IMR-90 (cell line): ENCODE data around the gene NHSL1. TPM values are rescaled to one million over a fixed set of nuclear protein-coding genes. Genes with fewer than 3 reads are reported as not detected.

Source experiments
- ATAC-seq: fragments of 200-7000 bp; cut with Tn5 transposase; 2 replicates; pipeline ENCODE4 v1.9.1; 2020; ENCODE audit warnings: low read depth, mild to moderate bottlenecking, moderate library complexity
- BruUV-seq: library from RNA; stranded (reverse); fragments of 400-500 nt; replicated peaks from 2 replicates; lab custom pipeline; 2021; lab: Mats Ljungman, UMichigan
- CTCF ChIA-PET: fragments of 300-600 bp; formaldehyde crosslinking; extraction: SDS; loops from one replicate; lab custom pipeline; 2021; ENCODE audit warnings: antibody characterized with exemption; lab: Yijun Ruan, JAX
- POLR2A ChIA-PET: fragments of 300-600 bp; sonication (Branson Sonifier 250); formaldehyde crosslinking; loops from one replicate; lab custom pipeline; 2022; ENCODE audit warnings: antibody characterized with exemption; ENCODE audit not compliant: unreplicated experiment; lab: Charles Lee
- DNase-seq: peaks from one replicate; pipeline ENCODE4 v3.0.0; 2013
- H2AFZ ChIP-seq: replicated peaks from 2 replicates; pipeline ENCODE3; 2013; ENCODE audit warnings: low read length, mild to moderate bottlenecking; ENCODE audit not compliant: poor library complexity
- H2AK5ac ChIP-seq: 2 replicates; pipeline ENCODE4 v1.6.1; 2013; ENCODE audit warnings: low read depth, low read length, inconsistent platforms
- H2AK9ac ChIP-seq: replicated peaks from 2 replicates; pipeline ENCODE3; 2013; ENCODE audit warnings: mild to moderate bottlenecking, low read depth, low read length, moderate library complexity; ENCODE audit not compliant: poor library complexity
- H2BK120ac ChIP-seq: 2 replicates; pipeline ENCODE4 v1.6.1; 2013; ENCODE audit warnings: low read depth, low read length, inconsistent platforms
- H2BK15ac ChIP-seq: 3 replicates; pipeline ENCODE4 v1.6.1; 2013; ENCODE audit warnings: low read depth, low read length, inconsistent platforms
- H2BK20ac ChIP-seq: 2 replicates; pipeline ENCODE4 v1.6.1; 2013; ENCODE audit warnings: low read depth, mild to moderate bottlenecking, inconsistent platforms, low read length, moderate library complexity
- H2BK5ac ChIP-seq: 2 replicates; pipeline ENCODE4 v1.6.1; 2013; ENCODE audit warnings: mild to moderate bottlenecking, low read depth, low read length, inconsistent platforms; ENCODE audit not compliant: poor library complexity, severe bottlenecking
- H3K14ac ChIP-seq: replicated peaks from 2 replicates; pipeline ENCODE4 v1.6.1; 2013; ENCODE audit warnings: low read depth, low read length, inconsistent platforms
- H3K18ac ChIP-seq: 2 replicates; pipeline ENCODE4 v1.6.1; 2013; ENCODE audit warnings: low read depth, low read length, control low read depth
- H3K23ac ChIP-seq: 2 replicates; pipeline ENCODE4 v1.6.1; 2013; ENCODE audit warnings: low read depth, low read length, inconsistent platforms
- H3K27ac ChIP-seq: 2 replicates; pipeline ENCODE4 v1.5.1; 2013; ENCODE audit warnings: mild to moderate bottlenecking, control low read depth, low read length; ENCODE audit not compliant: insufficient read depth
- H3K27me3 ChIP-seq: 2 replicates; pipeline ENCODE4 v1.6.1; 2013; ENCODE audit warnings: low read length; ENCODE audit not compliant: control insufficient read depth, insufficient read depth
- H3K36me3 ChIP-seq: 2 replicates; pipeline ENCODE4 v1.6.1; 2013; ENCODE audit warnings: low read length, mixed read lengths; ENCODE audit not compliant: control insufficient read depth, insufficient read depth
- H3K4ac ChIP-seq: 2 replicates; pipeline ENCODE4 v1.6.1; 2013; ENCODE audit warnings: low read depth, low read length, inconsistent platforms
- H3K4me1 ChIP-seq: 2 replicates; pipeline ENCODE4 v1.6.1; 2013; ENCODE audit warnings: low read length, mixed read lengths; ENCODE audit not compliant: control insufficient read depth, insufficient read depth
- H3K4me2 ChIP-seq: 2 replicates; pipeline ENCODE4 v1.6.1; 2013; ENCODE audit warnings: low read depth, mild to moderate bottlenecking, control low read depth, low read length, moderate library complexity
- H3K4me3 ChIP-seq: 2 replicates; pipeline ENCODE4 v1.5.1; 2013; ENCODE audit warnings: low read depth, mild to moderate bottlenecking, control low read depth, low read length, moderate library complexity; ENCODE audit not compliant: insufficient read depth
- H3K56ac ChIP-seq: 2 replicates; pipeline ENCODE4 v1.6.1; 2013; ENCODE audit warnings: low read length, inconsistent platforms; ENCODE audit not compliant: insufficient read depth; ENCODE audit errors: extremely low read depth
- H3K79me1 ChIP-seq, 2 experiments: 2 replicates each; pipeline ENCODE4 v1.6.1; 2013; ENCODE audit warnings: low read length in 2 of 2, inconsistent platforms in 1 of 2, low read depth in 1 of 2
- H3K9ac ChIP-seq: 2 replicates; pipeline ENCODE4 v1.6.1; 2013; ENCODE audit warnings: low read depth, low read length, control low read depth
- H3K9me1 ChIP-seq: 2 replicates; pipeline ENCODE4 v1.6.1; 2013; ENCODE audit warnings: low read length, inconsistent platforms; ENCODE audit not compliant: insufficient read depth
- H3K9me3 ChIP-seq: 2 replicates; pipeline ENCODE4 v1.6.1; 2013; ENCODE audit warnings: low read length; ENCODE audit not compliant: control insufficient read depth, insufficient read depth
- H4K20me1 ChIP-seq: 2 replicates; pipeline ENCODE4 v1.6.1; 2013; ENCODE audit warnings: low read length, inconsistent platforms; ENCODE audit not compliant: insufficient read depth
- H4K5ac ChIP-seq: 2 replicates; pipeline ENCODE4 v1.6.1; 2013; ENCODE audit warnings: mild to moderate bottlenecking, low read depth, low read length, control low read depth
- H4K8ac ChIP-seq, 2 experiments: 2 replicates each; pipeline ENCODE4 v1.6.1; 2013; ENCODE audit warnings: low read depth in 2 of 2, low read length in 2 of 2, control low read depth in 1 of 2, inconsistent platforms in 1 of 2
- H4K91ac ChIP-seq: 2 replicates; pipeline ENCODE4 v1.6.1; 2013; ENCODE audit warnings: low read depth, low read length, inconsistent platforms; ENCODE audit not compliant: insufficient read depth
- BHLHE40 ChIP-seq: fragments of 150-350 bp; IDR thresholded peaks from 2 replicates; pipeline ENCODE4 v1.6.1; 2016; ENCODE audit warnings: mild to moderate bottlenecking, low read depth, low read length
- CEBPB ChIP-seq: IDR thresholded peaks from 2 replicates; pipeline ENCODE4 v1.6.1; 2012; ENCODE audit warnings: low read depth, low read length, improper control_type of control experiment
- CHD1 ChIP-seq: IDR thresholded peaks from 2 replicates; pipeline ENCODE4 v1.6.1; 2012; ENCODE audit warnings: low read depth, low read length, improper control_type of control experiment
- CTCF ChIP-seq: conservative IDR thresholded peaks from 2 replicates; pipeline ENCODE4 v1.5.1; 2012; ENCODE audit warnings: mild to moderate bottlenecking, low read depth, low read length, improper control_type of control experiment
- ELK1 ChIP-seq: fragments of 150-350 bp; IDR thresholded peaks from 2 replicates; pipeline ENCODE4 v1.6.1; 2016; ENCODE audit warnings: low read depth, mild to moderate bottlenecking, low read length, moderate library complexity, borderline replicate concordance
- FOS ChIP-seq: fragments of 150-350 bp; IDR thresholded peaks from 2 replicates; pipeline ENCODE4 v1.6.1; 2016; ENCODE audit warnings: low read depth, low read length
- MAFK ChIP-seq: IDR thresholded peaks from 2 replicates; pipeline ENCODE4 v1.6.1; 2012; ENCODE audit warnings: low read depth, low read length, improper control_type of control experiment
- MAZ ChIP-seq: IDR thresholded peaks from 2 replicates; pipeline ENCODE4 v1.6.1; 2012; ENCODE audit warnings: low read depth, mild to moderate bottlenecking, low read length, improper control_type of control experiment, moderate library complexity, borderline replicate concordance
- MXI1 ChIP-seq: IDR thresholded peaks from 2 replicates; pipeline ENCODE4 v1.6.1; 2012; ENCODE audit warnings: low read depth, mild to moderate bottlenecking, low read length, moderate library complexity, borderline replicate concordance
- NFE2L2 ChIP-seq: fragments of 150-350 bp; IDR thresholded peaks from 2 replicates; pipeline ENCODE4 v1.6.1; 2016; ENCODE audit warnings: low read depth, mild to moderate bottlenecking, low read length
- POLR2A ChIP-seq: IDR thresholded peaks from 2 replicates; pipeline ENCODE4 v1.6.1; 2012; ENCODE audit warnings: mild to moderate bottlenecking, low read depth, low read length
- RAD21 ChIP-seq: IDR thresholded peaks from 2 replicates; pipeline ENCODE4 v1.6.1; 2012; ENCODE audit warnings: low read length, improper control_type of control experiment
- RCOR1 ChIP-seq: IDR thresholded peaks from 2 replicates; pipeline ENCODE4 v1.6.1; 2012; ENCODE audit warnings: mild to moderate bottlenecking, low read length, improper control_type of control experiment; ENCODE audit not compliant: insufficient replicate concordance
- RFX5 ChIP-seq: IDR thresholded peaks from 2 replicates; pipeline ENCODE4 v1.8.0; 2012; ENCODE audit warnings: low read depth, mild to moderate bottlenecking, low read length, moderate library complexity
- SMC3 ChIP-seq: fragments of 150-350 bp; IDR thresholded peaks from 2 replicates; pipeline ENCODE4 v1.6.1; 2016; ENCODE audit warnings: low read depth, mild to moderate bottlenecking, antibody characterized with exemption, low read length, moderate library complexity
- USF2 ChIP-seq: fragments of 150-350 bp; IDR thresholded peaks from 2 replicates; pipeline ENCODE4 v1.6.1; 2017; ENCODE audit warnings: mild to moderate bottlenecking, antibody characterized with exemption, low read length, low read depth
- WGBS, 2 experiments: methylation state at CpG; one replicate each; pipeline versions ENCODE4 v1.1.5 to v1.1.7; 2013; ENCODE audit warnings: missing lambda C conversion rate in 2 of 2; ENCODE audit not compliant: insufficient read length in 1 of 2; ENCODE audit errors: extremely low coverage in 2 of 2; 5-methylcytosine and 5-hydroxymethylcytosine counted together
- dilution Hi-C: fragments of 300-500 bp; cut with HindIII; formaldehyde crosslinking; loops from one replicate; pipeline ENCODE4 v1.14.3; 2018; ENCODE audit warnings: low sequenced_read_pairs; ENCODE audit not compliant: unreplicated experiment
- in situ Hi-C: fragments of 300-500 bp; cut with MboI; formaldehyde crosslinking; loops from 3 replicates; pipeline ENCODE4 v1.14.3; 2019; ENCODE audit warnings: low sequenced_read_pairs, inconsistent platforms, mixed read lengths
- intact Hi-C: fragments of 100-400 bp; cut with micrococcal nuclease; formaldehyde crosslinking; loops from 2 replicates; pipeline ENCODE4 v1.10.0; 2022
- polyA plus RNA-seq, 3 experiments: library from polyadenylated mRNA; depleted of rRNA; stranded (reverse); fragments of >200 nt; gene quantifications; 2 replicates each; pipeline ENCODE4 v1.2.3, GENCODE V29; 2012; ENCODE audit warnings: low replicate concordance in 1 of 3
- total RNA-seq: library from RNA; depleted of rRNA; stranded (reverse); fragments of >200 nt; gene quantifications from 2 replicates; pipeline ENCODE4 v1.2.3, GENCODE V29; 2012

NHSL1 gene
- total and polyA plus RNA-seq, 2 of the 4 experiments (the other 2 are of a cell fraction): 5.6 to 7.2 TPM

- CTCF ChIA-PET: interaction anchor here (1.5 kb wide), 1 partner anchor 18 kb away, joined by 3 read pairs; no protein-coding TSS in a partner anchor
- H3K36me3 ChIP-seq: 0 out of 2 replicates have a peak, but pooled peaks cover 2% of the 10 kb centered on the region
- H3K4me2 ChIP-seq: no peak overlapping the region
- BruUV-seq: no TSS peak
- H2AK5ac ChIP-seq: no peak overlapping the region
- H4K5ac ChIP-seq: no peak overlapping the region
- no peak overlapping the region for H3K56ac ChIP-seq
- H3K9ac ChIP-seq: no peak overlapping the region
- no peak overlapping the region for H3K27ac ChIP-seq
- in situ Hi-C loops (no loop called here), dilution Hi-C loops (no loop called here), intact Hi-C loops (no loop called here)
- H3K9me1 ChIP-seq: peaks cover 5% of the 10 kb centered on the region; the same call in 1 of the 2 replicates
- no peak overlapping the region for H3K23ac ChIP-seq
- no peak for TF ChIP-seq CTCF
- no peak for TF ChIP-seq USF2
- TF ChIP-seq SMC3: no peak
- no peak for TF ChIP-seq POLR2A
- TF ChIP-seq RAD21: no peak
- TF ChIP-seq ELK1: no peak
- no peak for TF ChIP-seq MAFK
- no peak for TF ChIP-seq BHLHE40
- no peak for TF ChIP-seq RCOR1
- TF ChIP-seq MAZ: no peak
- TF ChIP-seq CHD1: no peak
- TF ChIP-seq NFE2L2: no peak
- TF ChIP-seq MXI1: no peak
- TF ChIP-seq RFX5: no peak
- TF ChIP-seq CEBPB: no peak
- no peak for TF ChIP-seq FOS
- H2BK120ac ChIP-seq: no peak overlapping the region
- no peak for ATAC-seq
- H4K91ac ChIP-seq: no peak overlapping the region
- H2BK15ac ChIP-seq: no peak overlapping the region
- no peak overlapping the region for H3K14ac ChIP-seq
- DNase-seq: no peak
- H3K4ac ChIP-seq: no peak overlapping the region
- no peak overlapping the region for H2BK20ac ChIP-seq
- no peak overlapping the region for H2BK5ac ChIP-seq
- no peaks in the 10 kb centered on the region for H3K27me3 ChIP-seq
- H3K4me3 ChIP-seq: no peak overlapping the region
- peaks cover 13 to 31% of the 10 kb centered on the region in 2 experiments; a peak in 2 of 4 replicates for H3K79me1 ChIP-seq
- no peaks in the 10 kb centered on the region; the same call in 1 of the 2 replicates for H4K20me1 ChIP-seq
- POLR2A ChIA-PET: no interaction called here
- no peak overlapping the region for H3K18ac ChIP-seq
- H2AFZ ChIP-seq: no peak overlapping the region
- H4K8ac ChIP-seq: no peak overlapping the region
- no peak overlapping the region for H2AK9ac ChIP-seq
- 95% methylated on average over 2 of the region's 6 CpGs; no CpG with 5 or more reads in 1 of the 2 experiments for WGBS, 2 experiments
- no peaks in the 10 kb centered on the region for H3K9me3 ChIP-seq
- peaks cover 6% of the 10 kb centered on the region for H3K4me1 ChIP-seq
Observed at GRCh38 chr6:138487102-138487604, 12.1 kb downstream of the NHSL1 start.
